Embryonic facial prominence (tissue), 1 donor: ENCODE data around the gene COPB1.

Experiments
- DNase-seq: peaks from one replicate; pipeline ENCODE4 v3.0.0-alpha.2; 2016; ENCODE audit errors: extremely low spot score

COPB1 gene

GRCh38 chr11:14513800-14514199 is 14.2 kb upstream of the COPB1 start:
- no peak for DNase-seq

- DNase-seq: no peak
These were observed 6.9 kb upstream of the COPB1 start for GRCh38 chr11:14506532-14506931.

- no peak for DNase-seq
These were observed 3.4 kb upstream of the COPB1 start for GRCh38 chr11:14503023-14503422.

GRCh38 chr11:14502039-14502438 is 2.4 kb upstream of the COPB1 start:
- no peak for DNase-seq

GRCh38 chr11:14500181-14500651 is 605 bp upstream of the COPB1 start:
- no peak for DNase-seq

GRCh38 chr11:14499178-14499559 is 442 bp downstream of the COPB1 start:
- no peak for DNase-seq

GRCh38 chr11:14480716-14481115 is 18.9 kb downstream of the COPB1 start:
- no peak for DNase-seq

- no peak for DNase-seq
These were observed 28.5 kb downstream of the COPB1 start for GRCh38 chr11:14471127-14471526.

- DNase-seq: no peak
These were observed 36.0 kb downstream of the COPB1 start for GRCh38 chr11:14463623-14464022.

- no peak for DNase-seq
These were observed 39.5 kb downstream of the COPB1 start for GRCh38 chr11:14460147-14460546.

- no peak for DNase-seq
These were observed 41.2 kb downstream of the COPB1 start for GRCh38 chr11:14458377-14458776.

- no peak for DNase-seq
These were observed 43.8 kb downstream of the COPB1 start for GRCh38 chr11:14455648-14456430.

GRCh38 chr11:14454861-14455632 is 44.6 kb downstream of the COPB1 start:
- DNase-seq: no peak

- DNase-seq: no peak
These were observed 47.8 kb downstream of the COPB1 start for GRCh38 chr11:14451825-14452224.

- no peak for DNase-seq
These were observed 50.3 kb downstream of the COPB1 start for GRCh38 chr11:14449302-14449714.

- DNase-seq: no peak
These were observed 51.4 kb downstream of the COPB1 start for GRCh38 chr11:14448240-14448639.

GRCh38 chr11:14446701-14447169 is 52.9 kb downstream of the COPB1 start:
- DNase-seq: no peak

GRCh38 chr11:14445542-14446530 is 53.8 kb downstream of the COPB1 start:
- DNase-seq: no peak

- DNase-seq: no peak
These were observed 55.0 kb downstream of the COPB1 start for GRCh38 chr11:14444441-14445189.

- no peak for DNase-seq
These were observed 56.0 kb downstream of the COPB1 start for GRCh38 chr11:14443638-14444037.
